NCI-H446 (cell line): ENCODE data around the gene MAP2.
A peak's percentile ranks its signal among the peaks of the same experiment; 100 is the strongest.

ENCODE experiments used
- DNase-seq, 2 experiments: peaks; one replicate each; lab custom pipeline; 2025; lab: John Stamatoyannopoulos, UW

The MAP2 gene

GRCh38 chr2:209425471-209426071 lies 1.7 kb downstream of the MAP2 start:
- peak; percentile 65 to 67 for DNase-seq

DNA sequence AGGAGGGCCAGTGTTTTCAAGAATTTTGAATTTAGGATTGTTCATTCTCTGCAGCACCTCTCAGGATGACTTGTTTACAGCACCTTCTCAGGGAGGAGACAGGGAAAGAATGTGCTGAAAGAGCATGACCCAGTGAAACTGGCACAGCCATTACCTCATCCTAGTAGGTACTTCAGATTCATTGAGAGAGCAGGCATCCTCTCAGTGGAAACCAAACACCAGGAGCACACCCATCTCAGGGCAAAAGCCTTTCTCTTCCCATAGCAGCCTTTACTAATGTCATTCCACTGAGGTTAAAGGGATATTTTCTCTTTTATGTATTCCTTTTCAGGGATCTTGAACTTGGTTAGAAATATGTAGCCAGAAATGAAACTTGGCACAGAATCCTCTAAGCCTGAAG lies 2.6 kb downstream of the MAP2 start:
- DNase-seq, result peak; percentile 49 to 65

GRCh38 chr2:209431701-209432100 lies 7.9 kb downstream of the MAP2 start:
- no peak for DNase-seq

- no peak for DNase-seq
Observed at GRCh38 chr2:209441541-209441940, 17.7 kb downstream of the MAP2 start.

DNA sequence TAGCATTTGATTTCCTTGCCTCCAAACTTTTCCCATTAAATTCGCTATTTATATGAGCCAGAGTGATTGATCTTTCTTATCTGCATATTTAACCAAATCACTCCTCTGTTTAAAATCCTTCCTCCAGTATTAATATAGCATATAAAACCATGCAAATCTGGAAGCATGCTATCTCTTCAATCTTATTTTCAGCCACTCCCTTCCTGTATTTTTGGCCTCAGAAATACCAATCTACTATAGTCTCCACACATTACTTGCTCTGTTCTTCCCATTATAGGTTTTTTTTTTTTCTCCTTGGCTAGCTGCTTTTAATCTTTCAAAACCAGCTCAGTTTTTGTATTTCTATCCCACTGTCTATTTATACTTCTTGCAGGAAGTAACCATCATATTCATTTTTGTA lies 19.1 kb downstream of the MAP2 start:
- DNase-seq, result no peak

- DNase-seq, result no peak
Observed at GRCh38 chr2:209445485-209445884, 21.6 kb downstream of the MAP2 start.

DNA sequence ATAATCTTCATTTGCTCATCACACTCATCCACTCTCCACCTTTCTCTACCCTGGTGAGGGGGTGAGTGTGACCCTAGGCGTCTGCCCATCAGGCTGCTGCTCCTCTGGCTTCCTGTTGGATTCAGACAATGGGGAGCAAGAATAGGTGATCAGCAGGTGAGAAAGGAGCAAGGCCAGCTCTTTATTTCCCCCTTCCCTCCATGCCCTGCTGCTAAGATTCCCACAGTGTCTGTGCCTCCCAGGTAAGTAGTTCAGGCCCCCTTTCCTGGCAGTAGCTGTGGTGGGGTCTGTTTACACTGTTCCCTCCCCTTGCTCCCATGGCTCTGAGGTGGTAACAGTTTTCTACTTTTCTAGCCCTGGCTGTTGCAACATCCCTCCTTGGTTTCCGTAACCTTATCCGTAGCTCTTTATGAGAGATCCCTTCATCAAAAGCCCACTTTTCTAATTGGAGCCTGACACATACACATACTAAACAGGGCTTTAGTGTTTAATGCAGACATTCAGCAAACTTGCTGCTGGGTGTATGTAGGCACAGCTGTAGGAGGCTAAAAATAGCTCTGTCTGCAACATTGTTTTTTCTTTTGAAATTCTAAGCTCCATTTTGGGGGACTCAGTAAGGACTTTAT lies 27.5 kb downstream of the MAP2 start:
- DNase-seq, result no peak

DNA sequence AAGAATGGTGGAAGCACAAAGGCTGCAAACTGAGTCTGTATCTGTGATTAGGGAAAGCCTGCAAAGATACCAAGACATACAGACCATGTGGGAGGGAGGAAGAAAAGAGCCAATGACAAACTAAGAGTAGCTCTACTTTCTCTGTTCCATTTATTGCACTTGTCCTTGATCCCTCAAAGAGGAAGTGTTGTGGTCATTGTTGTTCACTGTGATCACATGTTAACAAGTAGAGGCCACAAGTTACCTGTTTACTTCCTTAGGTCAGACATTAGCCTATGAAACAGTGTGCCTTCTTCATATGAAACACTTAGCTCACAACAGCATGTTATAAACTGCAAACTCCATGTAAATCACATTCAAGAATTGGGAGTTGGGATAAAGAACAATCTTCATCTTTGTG lies 32.6 kb downstream of the MAP2 start:
- DNase-seq, result no peak

DNA sequence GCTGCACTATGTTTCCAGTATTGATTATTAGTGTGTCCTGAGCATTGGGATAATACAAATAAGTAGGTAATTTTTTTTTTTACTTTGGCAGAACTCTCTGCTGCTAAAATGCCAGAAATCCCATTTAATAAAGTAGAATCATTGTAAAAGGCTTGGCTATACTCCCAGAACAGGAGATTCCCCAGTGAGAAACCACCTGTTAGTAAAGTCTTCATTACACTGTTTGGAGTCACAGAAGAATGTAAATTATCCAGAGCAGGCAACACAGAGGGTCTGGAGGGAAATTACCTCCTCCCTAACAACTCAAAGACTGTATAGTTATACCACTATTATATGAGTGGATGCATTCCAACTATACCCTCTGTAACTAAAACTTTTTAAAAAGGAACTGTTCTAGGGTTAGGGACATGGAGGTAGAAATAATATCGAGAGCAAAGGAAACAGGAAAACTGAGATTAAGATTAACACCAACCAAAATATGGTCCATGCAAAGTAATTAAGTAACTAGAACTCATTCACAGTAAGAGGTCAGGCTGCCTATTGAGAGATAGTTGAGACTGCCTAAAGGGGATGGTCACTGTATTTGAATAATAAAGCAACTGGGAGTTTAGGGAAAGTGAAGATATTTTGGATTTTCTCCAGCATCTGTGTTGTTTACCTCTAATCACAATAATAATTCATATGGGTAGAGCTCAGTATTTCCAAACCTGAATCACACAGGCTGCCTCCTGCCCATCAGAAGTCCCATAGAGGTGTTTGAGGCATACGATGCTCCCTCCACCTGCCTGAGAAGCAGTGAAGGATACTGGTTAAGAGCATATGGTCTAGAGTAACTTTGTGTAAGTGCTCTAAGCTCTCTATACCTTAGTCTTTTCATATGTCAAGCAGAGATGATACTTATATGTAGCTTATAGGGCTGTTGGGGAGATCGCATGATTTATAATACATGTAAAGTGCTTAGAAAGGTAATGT lies 34.4 kb downstream of the MAP2 start:
- DNase-seq, result peak; percentile 75 to 91

GRCh38 chr2:209459359-209459758 lies 35.5 kb downstream of the MAP2 start:
- DNase-seq, result no peak

DNA sequence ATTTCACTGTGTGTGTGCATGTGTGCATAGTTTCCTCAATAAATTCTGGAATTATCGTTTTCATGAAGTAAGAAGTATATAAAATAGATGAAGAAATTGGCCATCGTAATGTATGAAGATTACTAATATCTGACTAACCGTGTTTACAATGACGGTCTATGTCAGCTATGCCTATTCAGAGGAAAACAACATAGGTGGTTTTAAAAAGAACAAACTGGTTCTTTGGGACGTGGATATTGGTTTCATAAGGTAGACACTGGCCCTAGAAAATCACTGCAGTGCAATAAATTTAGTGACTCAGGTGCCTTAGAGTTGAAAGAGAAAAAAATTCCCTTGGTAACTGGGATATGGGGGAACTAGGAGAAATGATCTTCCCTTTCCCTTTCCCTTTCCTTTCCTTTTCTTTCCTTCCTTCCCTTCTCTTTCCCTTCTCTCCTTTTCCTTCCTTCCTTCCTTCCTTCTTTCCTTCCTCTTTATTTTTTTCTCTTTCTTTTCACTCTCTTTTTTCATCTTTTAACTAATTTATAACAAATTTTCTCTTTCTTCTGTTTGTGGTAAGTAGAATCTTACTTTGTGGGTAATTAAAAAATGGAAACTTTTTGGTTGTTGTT lies 36.4 kb downstream of the MAP2 start:
- DNase-seq, result no peak

DNA sequence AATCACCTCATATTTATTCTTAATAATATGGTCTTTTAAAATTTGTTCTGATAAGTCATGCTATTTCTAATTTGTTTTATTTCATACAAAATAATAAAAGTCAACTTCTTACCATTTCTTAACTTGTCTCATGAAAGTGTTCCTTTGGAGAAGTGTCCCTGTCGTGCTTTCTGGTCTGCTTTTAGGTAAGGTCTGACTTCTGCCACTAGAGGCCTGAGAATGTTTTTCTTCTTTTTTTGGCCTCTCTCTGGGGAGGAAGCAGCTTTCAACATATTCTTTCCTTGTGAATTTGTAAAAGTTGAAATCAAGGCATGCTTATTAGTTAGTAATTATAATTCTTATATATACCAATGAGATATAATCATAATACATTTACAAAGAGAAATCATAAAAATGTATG lies 39.4 kb downstream of the MAP2 start:
- peak in 1 of 2 experiments; percentile 25 for DNase-seq

DNA sequence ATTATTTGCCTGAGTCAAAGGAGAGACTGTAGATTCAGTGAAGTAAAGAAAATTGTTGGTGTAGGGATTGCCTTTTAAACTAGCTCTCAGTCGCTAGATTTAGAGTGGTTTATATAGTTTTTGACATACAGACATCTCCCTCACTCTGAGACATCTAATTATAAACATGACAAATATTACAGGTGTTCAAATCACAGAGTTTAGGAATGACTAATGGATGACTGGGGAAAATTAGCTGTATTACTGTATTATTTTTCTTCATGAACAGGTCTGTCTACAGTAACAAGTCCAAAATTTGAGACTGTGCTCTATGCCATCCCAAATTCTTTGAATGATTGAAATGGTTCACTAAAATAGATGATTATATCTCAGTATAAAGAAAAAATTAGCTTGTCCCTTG lies 40.0 kb downstream of the MAP2 start:
- no peak for DNase-seq

DNA sequence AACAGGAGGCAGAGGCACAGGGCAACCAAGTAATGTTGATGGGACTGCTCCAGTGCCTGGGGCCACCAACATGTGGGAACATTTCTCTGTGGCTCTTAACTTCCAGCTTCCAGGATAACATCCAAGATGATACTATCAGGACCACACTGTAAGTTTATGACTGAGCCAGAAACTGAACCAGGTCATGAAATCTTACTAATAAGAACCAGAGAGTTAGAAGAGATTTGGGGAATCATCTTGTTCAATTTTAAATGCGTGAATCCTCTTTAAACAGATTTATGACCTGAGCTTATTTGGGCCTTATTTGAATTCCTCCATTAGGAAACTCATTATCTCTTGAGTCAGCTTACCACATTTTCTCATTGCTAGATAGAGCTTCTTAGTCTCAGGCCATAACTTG lies 45.0 kb downstream of the MAP2 start:
- DNase-seq, result no peak

GRCh38 chr2:209469481-209469880 lies 45.6 kb downstream of the MAP2 start:
- DNase-seq, result no peak

DNA sequence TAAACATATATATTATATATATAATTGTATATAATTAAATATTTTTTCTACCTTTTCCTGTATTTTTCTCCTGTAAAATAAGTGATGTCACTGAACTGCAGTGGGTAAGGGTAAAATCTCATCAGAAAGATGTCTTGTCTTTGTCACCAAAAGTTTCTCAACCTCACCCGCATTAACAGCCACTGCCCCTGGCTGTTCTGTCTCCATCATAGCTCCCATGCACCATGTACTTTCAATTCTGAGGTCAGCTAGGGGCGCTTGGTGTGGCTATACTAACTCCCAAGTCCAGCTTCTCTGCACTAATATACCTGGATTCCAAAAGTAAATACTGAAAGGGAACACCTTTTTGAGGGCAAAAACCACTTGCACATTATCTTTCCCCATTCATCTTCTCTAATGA lies 46.6 kb downstream of the MAP2 start:
- no peak for DNase-seq

- no peak for DNase-seq
Observed at GRCh38 chr2:209471037-209471436, 47.2 kb downstream of the MAP2 start.

GRCh38 chr2:209472112-209472832 lies 48.4 kb downstream of the MAP2 start:
- DNase-seq, result peak; percentile 74 to 82

GRCh38 chr2:209472871-209473270 lies 49.0 kb downstream of the MAP2 start:
- DNase-seq, result no peak

- peak in 1 of 2 experiments; percentile 63 for DNase-seq
Observed at GRCh38 chr2:209473930-209474419, 50.1 kb downstream of the MAP2 start.

DNA sequence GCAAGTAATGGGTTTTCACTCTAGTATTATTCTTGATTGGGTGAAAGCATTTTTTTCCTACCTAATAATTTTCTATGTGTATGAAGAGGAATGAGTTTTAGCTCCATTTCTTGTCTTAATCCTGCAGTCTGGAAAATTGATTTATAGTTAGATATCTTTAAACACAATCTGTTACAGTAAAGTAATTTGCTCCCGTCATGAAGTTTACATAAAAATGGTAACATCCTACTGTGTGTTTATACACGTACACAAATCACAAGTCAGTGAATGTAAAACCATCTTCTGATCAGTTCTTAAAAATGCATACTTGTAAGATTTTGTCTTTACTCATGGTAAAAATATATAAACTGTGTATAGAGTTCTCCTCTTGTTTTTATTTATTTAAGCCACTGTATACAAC lies 51.1 kb downstream of the MAP2 start:
- DNase-seq, result no peak
